B cell (primary cell): ENCODE measurements around the gene CPLX1. TPM values are rescaled to one million over a fixed set of nuclear protein-coding genes. Genes with fewer than 3 reads are reported as not detected.

Experiments
- ATAC-seq: fragments of 200-7000 bp; cut with Tn5 transposase; one replicate; pipeline ENCODE4 v1.10.0; 2021; ENCODE audit warnings: low read depth, mild to moderate bottlenecking, moderate number of reproducible peaks, moderate library complexity
- CTCF ChIA-PET: fragments of 350-600 bp; sonication (Branson Sonifier 250); formaldehyde crosslinking; loops from one replicate; lab custom pipeline; 2021; ENCODE audit warnings: antibody characterized with exemption, inconsistent platforms; lab: Charles Lee
- POLR2A ChIA-PET: fragments of 350-600 bp; sonication (Branson Sonifier 250); formaldehyde crosslinking; loops from one replicate; lab custom pipeline; 2021; ENCODE audit warnings: antibody characterized with exemption; lab: Charles Lee
- DNase-seq: peaks from one replicate; pipeline ENCODE4 v3.0.0; 2013
- H2AFZ ChIP-seq: 2 replicates; pipeline ENCODE4 v1.6.1; 2012; ENCODE audit warnings: mild to moderate bottlenecking, low read depth, low read length; ENCODE audit not compliant: insufficient read depth, poor library complexity, severe bottlenecking
- H3K27ac ChIP-seq, 2 donors: 1 replicate in 1 of 2; 2 replicates in 1 of 2; pipeline ENCODE4 v1.5.1; 2012 to 2013; ENCODE audit warnings: low read length in 2 of 2, mild to moderate bottlenecking in 2 of 2, moderate library complexity in 1 of 2
- H3K27me3 ChIP-seq, 4 experiments: fragments of 200-600 bp in 1 of 4; sonication (generic) in 1 of 4; replicated peaks in 1 of 4; 1 replicate in 2 of 4; 2 replicates in 2 of 4; pipeline versions ENCODE4 v1.6.1 to v1.7.0; 2013 to 2016; ENCODE audit warnings: low read length in 3 of 4, mild to moderate bottlenecking in 2 of 4, mixed read lengths in 1 of 4, moderate library complexity in 1 of 4; ENCODE audit not compliant: insufficient read depth in 4 of 4, control insufficient read depth in 3 of 4; ENCODE audit errors: control extremely low read depth in 1 of 4
- H3K36me3 ChIP-seq, 2 experiments: replicated peaks in 1 of 2; 1 replicate in 1 of 2; 2 replicates in 1 of 2; pipeline versions ENCODE4 v1.6.1 to v1.7.1; 2013; ENCODE audit warnings: low read length in 1 of 2; ENCODE audit not compliant: insufficient read depth in 2 of 2, control insufficient read depth in 1 of 2; ENCODE audit errors: control extremely low read depth in 1 of 2, extremely low read depth in 1 of 2
- H3K4me1 ChIP-seq, 2 donors: fragments of 200-600 bp in 1 of 2; sonication (generic) in 1 of 2; 1 replicate in 1 of 2; 2 replicates in 1 of 2; pipeline versions ENCODE4 v1.5.1 to v1.6.1; 2013 to 2017; ENCODE audit warnings: low read length in 2 of 2; ENCODE audit not compliant: control insufficient read depth in 2 of 2, insufficient read depth in 2 of 2
- H3K4me2 ChIP-seq: replicated peaks from 2 replicates; pipeline ENCODE3; 2012; ENCODE audit warnings: mild to moderate bottlenecking, low read depth, low read length; ENCODE audit not compliant: poor library complexity, severe bottlenecking
- H3K4me3 ChIP-seq, 5 experiments: fragments of 200-600 bp in 1 of 5; sonication (generic) in 1 of 5; 1 replicate in 3 of 5; 2 replicates in 2 of 5; pipeline versions ENCODE4 v1.5.1 to v1.7.0; 2011 to 2016; ENCODE audit warnings: low read length in 4 of 5, mild to moderate bottlenecking in 4 of 5, low read depth in 2 of 5, control low read depth in 1 of 5, moderate library complexity in 1 of 5; ENCODE audit not compliant: insufficient read depth in 1 of 5; ENCODE audit errors: control extremely low read depth in 1 of 5, extremely low read depth in 1 of 5
- H3K79me2 ChIP-seq: fragments of 200-600 bp; sonication (generic); one replicate; pipeline ENCODE4 v1.6.0; 2016; ENCODE audit warnings: low read length; ENCODE audit not compliant: control insufficient read depth, insufficient read depth
- H3K9ac ChIP-seq: fragments of 200-600 bp; sonication (generic); 2 replicates; pipeline ENCODE4 v1.6.1; 2017; ENCODE audit warnings: mild to moderate bottlenecking, low read length, moderate library complexity
- H3K9me3 ChIP-seq, 3 donors: one replicate each; pipeline versions ENCODE4 v1.6.1 to v1.7.1; 2013; ENCODE audit warnings: low read length in 2 of 3; ENCODE audit not compliant: control insufficient read depth in 2 of 3, insufficient read depth in 1 of 3; ENCODE audit errors: control extremely low read depth in 1 of 3
- H4K20me1 ChIP-seq: 2 replicates; pipeline ENCODE4 v1.6.0; 2012; ENCODE audit warnings: mild to moderate bottlenecking, low read length; ENCODE audit not compliant: insufficient read depth, control insufficient read depth, poor library complexity, severe bottlenecking
- H3K27ac Mint-ChIP-seq: one replicate; pipeline ENCODE4 v1.8.0; 2021; ENCODE audit warnings: mixed read lengths
- H3K27me3 Mint-ChIP-seq: one replicate; pipeline ENCODE4 v1.8.0; 2021; ENCODE audit warnings: mixed read lengths
- H3K4me1 Mint-ChIP-seq: one replicate; pipeline ENCODE4 v1.8.0; 2021; ENCODE audit warnings: mixed read lengths
- H3K4me3 Mint-ChIP-seq: one replicate; pipeline ENCODE4 v1.8.0; 2021; ENCODE audit warnings: mixed read lengths
- H3K9me3 Mint-ChIP-seq: one replicate; pipeline ENCODE4 v1.8.0; 2022; ENCODE audit warnings: mixed read lengths; ENCODE audit not compliant: insufficient read depth
- CTCF ChIP-seq: fragments of 200-600 bp; IDR thresholded peaks from one replicate; pipeline ENCODE4 v1.8.0; 2022; ENCODE audit warnings: antibody characterized with exemption, mild to moderate bottlenecking
- EZH2 ChIP-seq: IDR thresholded peaks from 2 replicates; pipeline ENCODE4 v1.6.1; 2012; ENCODE audit warnings: borderline replicate concordance, low read depth, mild to moderate bottlenecking, moderate library complexity, low read length; ENCODE audit not compliant: insufficient read depth, poor library complexity, severe bottlenecking
- WGBS: methylation state at CpG from one replicate; pipeline ENCODE4 v1.1.5; 2013; ENCODE audit warnings: missing lambda C conversion rate; ENCODE audit not compliant: insufficient coverage; 5-methylcytosine and 5-hydroxymethylcytosine counted together
- intact Hi-C: fragments of 100-400 bp; cut with micrococcal nuclease; formaldehyde crosslinking; loops from one replicate; pipeline ENCODE4 v1.10.0; 2022
- polyA plus RNA-seq: library from polyadenylated mRNA; depleted of rRNA; stranded (reverse); fragments of >200 nt; gene quantifications from 2 replicates; pipeline ENCODE4 v1.2.3, GENCODE V29; 2012
- total RNA-seq, 2 donors: library from RNA; stranded (reverse); fragments of 120-200 nt in 1 of 2; gene quantifications; 1 replicate in 1 of 2; 2 replicates in 1 of 2; pipeline versions ENCODE4 v1.2.3 to v1.2.4, GENCODE V29; 2013 to 2022

Gene CPLX1
- total and polyA plus RNA-seq, 2 donors (not counting 1 experiment from before 2014, with no cell fraction given): not detected

GRCh38 chr4:762211-763190 is 63.4 kb downstream of the CPLX1 start:
- TF ChIP-seq CTCF (no peak), EZH2 (no peak)
- no peaks in the 10 kb centered on the region for H3K4me1 ChIP-seq
- intact Hi-C loops: no loop called here
- H3K4me3 ChIP-seq: no peak overlapping the region
- Mint-ChIP-seq H3K4me1 (peaks cover 5% of the 10 kb centered on the region), H3K4me3 (no peak overlapping the region), H3K27me3 (no peaks in the 10 kb centered on the region), H3K27ac (no peak overlapping the region), H3K9me3 (no peaks in the 10 kb centered on the region)
- H3K9ac ChIP-seq: no peak overlapping the region
- H3K27me3 ChIP-seq: no peaks in the 10 kb centered on the region
- H3K9me3 ChIP-seq: peaks cover 0 to 5% (median 0%) of the 10 kb centered on the region in 3 donors
- CTCF ChIA-PET: interaction anchor here (1.4 kb wide), 1 partner anchor 225 kb away, joined by 3 read pairs; the partner anchor contains the start of gene IDUA
- H3K79me2 ChIP-seq: peaks cover 26% of the 10 kb centered on the region
- POLR2A ChIA-PET: no interaction called here
- 97% methylated on average over 22 of the region's 24 CpGs for WGBS
- ATAC-seq: no peak
- H3K27ac ChIP-seq: no peak overlapping the region
- peaks cover 81% of the 10 kb centered on the region for H4K20me1 ChIP-seq
- DNase-seq: no peak
- H2AFZ ChIP-seq: no peak overlapping the region
- peaks cover 0 to 52% of the 10 kb centered on the region in 2 experiments for H3K36me3 ChIP-seq
- H3K4me2 ChIP-seq: no peak overlapping the region

GRCh38 chr4:761739-762138 is 64.2 kb downstream of the CPLX1 start:
- H4K20me1 ChIP-seq: peaks cover 73% of the 10 kb centered on the region
- H2AFZ ChIP-seq: no peak overlapping the region
- H3K79me2 ChIP-seq: peaks cover 22% of the 10 kb centered on the region
- no peak overlapping the region for H3K9ac ChIP-seq
- Mint-ChIP-seq H3K9me3 (no peaks in the 10 kb centered on the region), H3K4me3 (no peak overlapping the region), H3K27me3 (no peaks in the 10 kb centered on the region), H3K27ac (no peak overlapping the region), H3K4me1 (peaks cover 5% of the 10 kb centered on the region)
- H3K36me3 ChIP-seq: peaks cover 0 to 47% of the 10 kb centered on the region in 2 experiments
- H3K4me3 ChIP-seq: no peak overlapping the region
- no peaks in the 10 kb centered on the region for H3K27me3 ChIP-seq
- H3K4me2 ChIP-seq: no peak overlapping the region
- H3K4me1 ChIP-seq: no peaks in the 10 kb centered on the region
- no peak overlapping the region for H3K27ac ChIP-seq
- DNase-seq (no peak), ATAC-seq (no peak)
- ChIA-PET CTCF (no interaction called here), POLR2A (no interaction called here)
- intact Hi-C loops: no loop called here
- WGBS: 99% methylated on average over 14 of the region's 14 CpGs
- H3K9me3 ChIP-seq: peaks cover 0 to 5% (median 0%) of the 10 kb centered on the region in 3 donors
- TF ChIP-seq CTCF (no peak), EZH2 (no peak)
